HepG2 (cell line): ENCODE measurements around the gene KHK. TPM values are rescaled to one million over a fixed set of nuclear protein-coding genes. Genes with fewer than 3 reads are reported as not detected.
A peak's percentile ranks its signal among the peaks of the same experiment; 100 is the strongest.

Source experiments
- ATF3 ChIP-seq: sonication (generic); formaldehyde crosslinking; IDR thresholded peaks from 2 replicates; pipeline ENCODE4 v1.4.0; 2020; ENCODE audit warnings: missing genetic modification reagents
- ATRX ChIP-seq: sonication (generic); formaldehyde crosslinking; IDR thresholded peaks from 2 replicates; pipeline ENCODE4 v1.4.0; 2020; ENCODE audit warnings: missing genetic modification reagents, borderline replicate concordance
- CSRNP2 ChIP-seq: sonication (generic); formaldehyde crosslinking; conservative IDR thresholded peaks from 2 replicates; pipeline ENCODE4 v1.8.0; 2022; ENCODE audit warnings: low read depth, missing genetic modification reagents
- DNMT1 ChIP-seq: sonication (generic); formaldehyde crosslinking; IDR thresholded peaks from 2 replicates; pipeline ENCODE4 v1.5.1; 2020; ENCODE audit warnings: mild to moderate bottlenecking, missing genetic modification reagents
- ERF ChIP-seq: IDR thresholded peaks from 2 replicates; pipeline ENCODE4 v1.6.1; 2018; ENCODE audit warnings: missing biosample characterization, missing genetic modification reagents
- FOXK1 ChIP-seq: sonication (generic); formaldehyde crosslinking; IDR thresholded peaks from 2 replicates; pipeline ENCODE4 v1.4.0; 2020; ENCODE audit warnings: low read depth, missing genetic modification reagents, borderline replicate concordance
- FOXP4 ChIP-seq: sonication (generic); formaldehyde crosslinking; IDR thresholded peaks from 2 replicates; pipeline ENCODE4 v1.4.0; 2020; ENCODE audit warnings: missing genetic modification reagents
- ISX ChIP-seq: sonication (generic); formaldehyde crosslinking; conservative IDR thresholded peaks from 2 replicates; pipeline ENCODE4 v1.5.0; 2020; ENCODE audit warnings: missing genetic modification reagents
- SMARCC2 ChIP-seq: fragments of 450-650 bp; IDR thresholded peaks from 2 replicates; pipeline ENCODE4 v1.6.1; 2017; ENCODE audit warnings: antibody characterized with exemption, mild to moderate bottlenecking
- ZBTB40 ChIP-seq, 2 experiments: fragments of 450-650 bp in 1 of 2; sonication (generic) in 1 of 2; formaldehyde crosslinking in 1 of 2; IDR thresholded peaks; 2 replicates each; pipeline versions ENCODE4 v1.6.1 to v1.8.0; 2016 to 2022; ENCODE audit warnings: antibody characterized with exemption in 1 of 2, mild to moderate bottlenecking in 1 of 2, missing genetic modification reagents in 1 of 2
- ZZZ3 ChIP-seq: sonication (generic); formaldehyde crosslinking; IDR thresholded peaks from 2 replicates; pipeline ENCODE4 v1.4.0; 2020; ENCODE audit warnings: missing genetic modification reagents, mild to moderate bottlenecking, borderline replicate concordance
- polyA plus RNA-seq, 8 experiments: library from polyadenylated mRNA; depleted of rRNA in 3 of 8; stranded (reverse) in 7 of 8; unstranded in 1 of 8; fragments of >200 nt; fragmentation: Illumina TruSeq in 4 of 8; extraction: Trizol in 4 of 8; gene quantifications; 2 replicates each; pipeline versions ENCODE4 v1.2.1 to v1.2.3, GENCODE V29; 2011 to 2016; ENCODE audit warnings: low read depth in 4 of 8, missing spikeins in 1 of 8, mixed read lengths in 1 of 8; ENCODE audit not compliant: insufficient read depth in 1 of 8
- total RNA-seq, 5 experiments: library from RNA; depleted of rRNA; stranded (reverse); fragments of >200 nt; fragmentation: Illumina TruSeq; extraction: Trizol; gene quantifications; 2 replicates each; pipeline ENCODE4 v1.2.3, GENCODE V29; 2016; ENCODE audit warnings: low read depth in 1 of 5
- TF ChIP-seq, protein P1 (sequence below): sonication (generic); formaldehyde crosslinking; IDR thresholded peaks from 2 replicates; pipeline ENCODE4 v1.5.1; 2020; ENCODE audit warnings: mild to moderate bottlenecking, moderate library complexity, missing genetic modification reagents

Gene KHK
- total and polyA plus RNA-seq, 2 of the 13 experiments (the other 11 are each of a cell fraction or from before 2014, with no cell fraction given) = 40.9 to 99.2 TPM

- TF ChIP-seq ATF3 (CRISPR knock-in tag) = peak; percentile 57
- TF ChIP-seq, protein P1, sequence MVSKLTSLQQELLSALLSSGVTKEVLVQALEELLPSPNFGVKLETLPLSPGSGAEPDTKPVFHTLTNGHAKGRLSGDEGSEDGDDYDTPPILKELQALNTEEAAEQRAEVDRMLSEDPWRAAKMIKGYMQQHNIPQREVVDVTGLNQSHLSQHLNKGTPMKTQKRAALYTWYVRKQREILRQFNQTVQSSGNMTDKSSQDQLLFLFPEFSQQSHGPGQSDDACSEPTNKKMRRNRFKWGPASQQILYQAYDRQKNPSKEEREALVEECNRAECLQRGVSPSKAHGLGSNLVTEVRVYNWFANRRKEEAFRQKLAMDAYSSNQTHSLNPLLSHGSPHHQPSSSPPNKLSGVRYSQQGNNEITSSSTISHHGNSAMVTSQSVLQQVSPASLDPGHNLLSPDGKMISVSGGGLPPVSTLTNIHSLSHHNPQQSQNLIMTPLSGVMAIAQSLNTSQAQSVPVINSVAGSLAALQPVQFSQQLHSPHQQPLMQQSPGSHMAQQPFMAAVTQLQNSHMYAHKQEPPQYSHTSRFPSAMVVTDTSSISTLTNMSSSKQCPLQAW (CRISPR knock-in tag) = peak; percentile 97
- TF ChIP-seq ATRX = no peak
- no peak for TF ChIP-seq ISX (CRISPR knock-in tag)
- TF ChIP-seq ZBTB40 (IDR thresholded peaks at IDR 0.05) = no peak
- peak; percentile 79 for TF ChIP-seq ZBTB40 (CRISPR knock-in tag; IDR thresholded peaks at IDR 0.05)
- no peak for TF ChIP-seq CSRNP2
- peak; percentile 87 for TF ChIP-seq FOXP4 (CRISPR knock-in tag)
- peak; percentile 82; the same call in 1 of the 2 replicates for TF ChIP-seq ERF
- TF ChIP-seq FOXK1 = peak; percentile 69; the same call in 1 of the 2 replicates
- TF ChIP-seq SMARCC2 = no peak
- no peak for TF ChIP-seq ZZZ3 (CRISPR knock-in tag)
- TF ChIP-seq DNMT1 (CRISPR knock-in tag) = no peak; the same call in 1 of the 2 replicates
Observed at GRCh38 chr2:27092696-27093429, 6.3 kb downstream of the KHK start (continued).
